ENCODE data around the gene GRM4. TPM values are rescaled to one million over a fixed set of nuclear protein-coding genes. Genes with fewer than 3 reads are reported as not detected.

The GRM4 gene
- polyA plus RNA-seq, 4 donors = 0.07 to 0.09 TPM; not detected in 2

- no peaks in the 10 kb centered on the region for H3K36me3 ChIP-seq (ENCODE audit: control insufficient read depth in 3 of 3, insufficient read depth in 2 of 3, low read depth in 1 of 3, low read length in 3 of 3)
- H3K4me1 ChIP-seq (ENCODE audit: control insufficient read depth in 3 of 3, insufficient read depth in 2 of 3, low read depth in 1 of 3, low read length in 2 of 3) = no peaks in the 10 kb centered on the region
- H3K4me3 ChIP-seq (ENCODE audit: low read depth in 1 of 3, low read length in 3 of 3) = no peak overlapping the region
- peaks cover 0 to 16% (median 2%) of the 10 kb centered on the region in 3 donors for H3K27me3 ChIP-seq (ENCODE audit: control insufficient read depth in 3 of 3, insufficient read depth in 3 of 3, low read length in 3 of 3)
- WGBS, 3 donors = 69 to 76% (median 74%) methylated on average over 7 to 8 of the region's 8 CpGs
- FAIRE-seq (no peak), DNase-seq (no peak)
- H3K27ac ChIP-seq (ENCODE audit: low read depth in 1 of 3, low read length in 2 of 3) = no peak overlapping the region
- H3K9me3 ChIP-seq (ENCODE audit: control insufficient read depth in 2 of 2, insufficient read depth in 1 of 2, low read depth in 1 of 2, low read length in 1 of 2) = no peaks in the 10 kb centered on the region
These were observed 93.6 kb downstream of the GRM4 start for GRCh38 chr6:34052071-34052825.

GRCh38 chr6:34051331-34051919 lies 94.5 kb downstream of the GRM4 start:
- no peak for FAIRE-seq
- H3K27me3 ChIP-seq (ENCODE audit: control insufficient read depth in 3 of 3, insufficient read depth in 3 of 3, low read length in 3 of 3) = peaks cover 0 to 10% (median 2%) of the 10 kb centered on the region in 3 donors
- H3K4me3 ChIP-seq (ENCODE audit: low read depth in 1 of 3, low read length in 3 of 3) = no peak overlapping the region
- no peaks in the 10 kb centered on the region for H3K9me3 ChIP-seq (ENCODE audit: control insufficient read depth in 2 of 2, insufficient read depth in 1 of 2, low read depth in 1 of 2, low read length in 1 of 2)
- H3K27ac ChIP-seq (ENCODE audit: low read depth in 1 of 3, low read length in 2 of 3) = no peak overlapping the region
- no peak for DNase-seq
- 40 to 47% (median 47%) methylated on average over 8 of the region's 8 CpGs for WGBS, 3 donors
- H3K4me1 ChIP-seq (ENCODE audit: control insufficient read depth in 3 of 3, insufficient read depth in 2 of 3, low read depth in 1 of 3, low read length in 2 of 3) = no peaks in the 10 kb centered on the region
- H3K36me3 ChIP-seq (ENCODE audit: control insufficient read depth in 3 of 3, insufficient read depth in 2 of 3, low read depth in 1 of 3, low read length in 3 of 3) = no peaks in the 10 kb centered on the region

- H3K9me3 ChIP-seq (ENCODE audit: control insufficient read depth in 2 of 2, insufficient read depth in 1 of 2, low read depth in 1 of 2, low read length in 1 of 2) = no peaks in the 10 kb centered on the region
- no peak overlapping the region for H3K27ac ChIP-seq (ENCODE audit: low read depth in 1 of 3, low read length in 2 of 3)
- FAIRE-seq (no peak), DNase-seq (no peak)
- no peaks in the 10 kb centered on the region for H3K4me1 ChIP-seq (ENCODE audit: control insufficient read depth in 3 of 3, insufficient read depth in 2 of 3, low read depth in 1 of 3, low read length in 2 of 3)
- peaks cover 0 to 5% (median 2%) of the 10 kb centered on the region in 3 donors for H3K27me3 ChIP-seq (ENCODE audit: control insufficient read depth in 3 of 3, insufficient read depth in 3 of 3, low read length in 3 of 3)
- no peaks in the 10 kb centered on the region for H3K36me3 ChIP-seq (ENCODE audit: control insufficient read depth in 3 of 3, insufficient read depth in 2 of 3, low read depth in 1 of 3, low read length in 3 of 3)
- no peak overlapping the region for H3K4me3 ChIP-seq (ENCODE audit: low read depth in 1 of 3, low read length in 3 of 3)
- WGBS, 3 donors = 86 to 92% (median 91%) methylated on average over 5 of the region's 5 CpGs
These were observed 95.2 kb downstream of the GRM4 start for GRCh38 chr6:34050691-34051090.

GRCh38 chr6:34049395-34050342 lies 96.2 kb downstream of the GRM4 start:
- Histone ChIP-seq H3K36me3 (ENCODE audit: control insufficient read depth in 3 of 3, insufficient read depth in 2 of 3, low read depth in 1 of 3, low read length in 3 of 3) (no peaks in the 10 kb centered on the region), H3K27ac (ENCODE audit: low read depth in 1 of 3, low read length in 2 of 3) (no peak overlapping the region), H3K27me3 (ENCODE audit: control insufficient read depth in 3 of 3, insufficient read depth in 3 of 3, low read length in 3 of 3) (peaks cover 0 to 9% (median 2%) of the 10 kb centered on the region in 3 donors), H3K4me3 (ENCODE audit: low read depth in 1 of 3, low read length in 3 of 3) (no peak overlapping the region), H3K4me1 (ENCODE audit: control insufficient read depth in 3 of 3, insufficient read depth in 2 of 3, low read depth in 1 of 3, low read length in 2 of 3) (no peaks in the 10 kb centered on the region), H3K9me3 (ENCODE audit: control insufficient read depth in 2 of 2, insufficient read depth in 1 of 2, low read depth in 1 of 2, low read length in 1 of 2) (no peaks in the 10 kb centered on the region)
- FAIRE-seq (no peak), DNase-seq (no peak)
- 69 to 77% (median 71%) methylated on average over 15 of the region's 15 CpGs for WGBS, 3 donors

GRCh38 chr6:34047913-34048867 lies 97.7 kb downstream of the GRM4 start:
- no peaks in the 10 kb centered on the region for H3K4me1 ChIP-seq (ENCODE audit: control insufficient read depth in 3 of 3, insufficient read depth in 2 of 3, low read depth in 1 of 3, low read length in 2 of 3)
- DNase-seq (no peak), FAIRE-seq (no peak)
- no peak overlapping the region for H3K27ac ChIP-seq (ENCODE audit: low read depth in 1 of 3, low read length in 2 of 3)
- H3K9me3 ChIP-seq (ENCODE audit: control insufficient read depth in 2 of 2, insufficient read depth in 1 of 2, low read depth in 1 of 2, low read length in 1 of 2) = no peaks in the 10 kb centered on the region
- H3K27me3 ChIP-seq (ENCODE audit: control insufficient read depth in 3 of 3, insufficient read depth in 3 of 3, low read length in 3 of 3) = peaks cover 0 to 7% (median 2%) of the 10 kb centered on the region in 3 donors
- no peak overlapping the region for H3K4me3 ChIP-seq (ENCODE audit: low read depth in 1 of 3, low read length in 3 of 3)
- no peaks in the 10 kb centered on the region for H3K36me3 ChIP-seq (ENCODE audit: control insufficient read depth in 3 of 3, insufficient read depth in 2 of 3, low read depth in 1 of 3, low read length in 3 of 3)
- 48 to 63% (median 56%) methylated on average over 15 of the region's 15 CpGs for WGBS, 3 donors

- FAIRE-seq = no peak
- WGBS, 3 donors = 67 to 72% (median 69%) methylated on average over 5 of the region's 5 CpGs
- H3K27me3 ChIP-seq (ENCODE audit: control insufficient read depth in 3 of 3, insufficient read depth in 3 of 3, low read length in 3 of 3) = peaks cover 0 to 7% (median 2%) of the 10 kb centered on the region in 3 donors
These were observed 99.3 kb downstream of the GRM4 start for GRCh38 chr6:34046617-34047016.

GRCh38 chr6:34045771-34046170 lies 100.1 kb downstream of the GRM4 start:
- Histone ChIP-seq H3K4me1 (ENCODE audit: control insufficient read depth in 3 of 3, insufficient read depth in 2 of 3, low read depth in 1 of 3, low read length in 2 of 3) (no peaks in the 10 kb centered on the region), H3K27me3 (ENCODE audit: control insufficient read depth in 3 of 3, insufficient read depth in 3 of 3, low read length in 3 of 3) (peaks cover 0 to 4% (median 0%) of the 10 kb centered on the region in 3 donors), H3K9me3 (ENCODE audit: control insufficient read depth in 2 of 2, insufficient read depth in 1 of 2, low read depth in 1 of 2, low read length in 1 of 2) (no peaks in the 10 kb centered on the region), H3K36me3 (ENCODE audit: control insufficient read depth in 3 of 3, insufficient read depth in 2 of 3, low read depth in 1 of 3, low read length in 3 of 3) (no peaks in the 10 kb centered on the region), H3K27ac (ENCODE audit: low read depth in 1 of 3, low read length in 2 of 3) (no peak overlapping the region), H3K4me3 (ENCODE audit: low read depth in 1 of 3, low read length in 3 of 3) (no peak overlapping the region)
- WGBS, 3 donors = 34 to 45% (median 39%) methylated on average over 8 of the region's 8 CpGs
- no peak for DNase-seq
- FAIRE-seq = no peak

More at GRCh38 chr6:34046617-34047016, 99.3 kb downstream of the GRM4 start:
- DNase-seq = no peak
- Histone ChIP-seq H3K9me3 (ENCODE audit: control insufficient read depth in 2 of 2, insufficient read depth in 1 of 2, low read depth in 1 of 2, low read length in 1 of 2) (no peaks in the 10 kb centered on the region), H3K4me3 (ENCODE audit: low read depth in 1 of 3, low read length in 3 of 3) (no peak overlapping the region), H3K4me1 (ENCODE audit: control insufficient read depth in 3 of 3, insufficient read depth in 2 of 3, low read depth in 1 of 3, low read length in 2 of 3) (no peaks in the 10 kb centered on the region), H3K36me3 (ENCODE audit: control insufficient read depth in 3 of 3, insufficient read depth in 2 of 3, low read depth in 1 of 3, low read length in 3 of 3) (no peaks in the 10 kb centered on the region), H3K27ac (ENCODE audit: low read depth in 1 of 3, low read length in 2 of 3) (no peak overlapping the region)

All from small intestine (tissue), 7 donors.